Measurements from ENCODE around the gene HIRA.
"Not testable (repeated sequence)": the region's sequence is repeated elsewhere in the genome, so short reads cannot be mapped to it uniquely, and the experiment has no call there.

HIRA gene

GRCh38 chr22:19356708-19357269 lies 74.7 kb downstream of the HIRA start:
- no peak for DNase-seq (ENCODE audit: low read depth, low spot score)

GRCh38 chr22:19355413-19356157 lies 75.9 kb downstream of the HIRA start:
- no peak for DNase-seq (ENCODE audit: low read depth, low spot score)

GRCh38 chr22:19354201-19354600 lies 77.3 kb downstream of the HIRA start:
- DNase-seq (ENCODE audit: low read depth, low spot score) = no peak

- no peak for DNase-seq (ENCODE audit: low read depth, low spot score)
These were observed 78.0 kb downstream of the HIRA start for GRCh38 chr22:19353363-19354131.

GRCh38 chr22:19352766-19353165 lies 78.8 kb downstream of the HIRA start:
- DNase-seq (ENCODE audit: low read depth, low spot score) = no peak

- no peak for DNase-seq (ENCODE audit: low read depth, low spot score)
These were observed 79.3 kb downstream of the HIRA start for GRCh38 chr22:19352217-19352616.

- no peak for DNase-seq (ENCODE audit: low read depth, low spot score)
These were observed 79.9 kb downstream of the HIRA start for GRCh38 chr22:19351604-19352003.

GRCh38 chr22:19350947-19351346 lies 80.6 kb downstream of the HIRA start:
- no peak for DNase-seq (ENCODE audit: low read depth, low spot score)

- no peak for DNase-seq (ENCODE audit: low read depth, low spot score)
These were observed 81.1 kb downstream of the HIRA start for GRCh38 chr22:19350476-19350859.

- no peak for DNase-seq (ENCODE audit: low read depth, low spot score)
These were observed 81.6 kb downstream of the HIRA start for GRCh38 chr22:19349778-19350475.

- no peak for DNase-seq (ENCODE audit: low read depth, low spot score)
These were observed 84.8 kb downstream of the HIRA start for GRCh38 chr22:19346677-19347265.

GRCh38 chr22:19344420-19344819 lies 87.1 kb downstream of the HIRA start:
- no peak for DNase-seq (ENCODE audit: low read depth, low spot score)

- no peak for DNase-seq (ENCODE audit: low read depth, low spot score)
These were observed 88.1 kb downstream of the HIRA start for GRCh38 chr22:19343470-19343869.

GRCh38 chr22:19341500-19341899 lies 90.0 kb downstream of the HIRA start:
- no peak for DNase-seq (ENCODE audit: low read depth, low spot score)

- DNase-seq (ENCODE audit: low read depth, low spot score) = no peak
These were observed 94.4 kb downstream of the HIRA start for GRCh38 chr22:19337137-19337536.

GRCh38 chr22:19336133-19337075 lies 95.1 kb downstream of the HIRA start:
- no peak for DNase-seq (ENCODE audit: low read depth, low spot score)

GRCh38 chr22:19331975-19332374 lies 99.6 kb downstream of the HIRA start:
- DNase-seq (ENCODE audit: low read depth, low spot score) = no peak

GRCh38 chr22:19331474-19331873 lies 100.1 kb downstream of the HIRA start:
- DNase-seq (ENCODE audit: low read depth, low spot score) = no peak

- no peak for DNase-seq (ENCODE audit: low read depth, low spot score)
These were observed 100.6 kb downstream of the HIRA start for GRCh38 chr22:19330865-19331418.

GRCh38 chr22:19330205-19330604 lies 101.3 kb downstream of the HIRA start:
- DNase-seq (ENCODE audit: low read depth, low spot score) = not testable (repeated sequence)
